ENCODE measurements around the gene TMEM255B.

The TMEM255B gene

DNA sequence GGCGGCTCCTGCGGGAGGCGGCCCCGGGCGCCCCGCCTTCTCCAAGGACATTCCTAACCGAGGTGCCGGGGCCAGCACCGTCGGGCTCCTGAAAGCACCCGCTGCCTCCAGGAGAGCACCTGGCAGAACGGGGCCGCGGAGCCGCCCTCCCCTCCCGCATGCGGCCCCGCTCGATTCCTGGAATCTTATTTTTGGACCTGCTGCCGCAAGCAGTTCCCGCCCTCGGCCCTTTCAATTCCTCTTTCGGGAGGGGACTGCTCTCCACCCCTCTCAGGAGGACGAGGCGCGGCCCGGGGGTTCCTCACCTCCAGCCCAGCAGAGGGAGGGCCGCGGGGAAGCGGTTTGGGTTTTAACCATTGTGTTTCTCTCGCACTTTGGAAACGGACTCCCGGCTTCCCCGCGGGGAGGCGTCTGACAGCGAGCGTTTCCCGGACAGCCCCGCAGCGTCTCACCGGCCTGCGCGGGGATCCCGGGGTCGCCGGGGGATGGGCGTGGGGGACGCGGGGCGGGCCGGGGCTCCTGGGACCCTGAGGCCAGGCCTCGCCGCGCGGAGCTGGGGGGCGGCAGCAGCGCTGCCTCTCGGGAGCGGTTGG, 104.0 kb downstream of the TMEM255B start:
- H3K4me3 ChIP-seq: peak overlapping the region; percentile 58 to 84 (median 68)

DNA sequence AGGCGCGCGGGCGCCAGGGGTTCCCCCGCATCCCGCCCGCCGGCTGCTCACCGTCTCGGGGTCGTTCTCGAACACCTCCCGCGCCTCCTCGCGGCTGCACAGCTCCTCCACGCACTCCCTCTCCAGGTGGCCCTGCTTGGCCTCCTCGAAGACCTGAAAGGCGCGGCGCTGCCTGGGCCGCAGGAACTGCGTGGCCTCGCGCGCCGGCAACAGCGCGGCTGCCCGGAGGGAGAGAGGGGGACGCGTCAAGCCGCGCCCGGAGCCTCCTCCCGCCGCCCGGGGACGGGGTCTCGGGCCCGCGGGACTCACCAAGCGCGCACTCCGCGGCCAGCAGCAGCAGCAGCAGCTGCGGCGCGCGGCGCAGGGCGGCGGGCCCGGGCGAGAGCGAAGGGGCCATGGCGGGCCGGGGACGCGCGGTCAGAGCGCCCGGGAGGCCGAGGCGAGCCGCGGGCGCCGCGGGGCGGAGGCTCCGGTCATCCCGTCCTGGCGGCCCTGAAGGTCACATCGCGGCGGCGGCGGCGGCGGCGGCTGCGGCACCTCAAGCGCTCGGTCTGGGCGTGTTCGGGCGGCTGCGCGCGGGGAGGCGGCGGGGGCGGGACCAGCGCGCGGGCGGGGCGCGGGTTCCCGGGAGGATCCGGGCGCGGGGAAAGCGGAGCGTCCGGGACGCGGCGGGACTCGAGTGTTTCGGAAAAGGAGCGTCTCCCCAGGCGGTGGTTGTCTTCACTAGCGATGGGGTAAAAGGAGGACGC, 104.7 kb downstream of the TMEM255B start, which contains the start of gene GAS6:
TSS of gene GAS6 (minus strand) at position 553 of the 749 bp plus-strand sequence. CDS start at position 397, 156 bp downstream.
- H3K9me3 ChIP-seq (replicated peaks in 1 of 11): peaks cover 9 to 24% (median 11%) of the 10 kb centered on the region in 11 experiments; a peak in 21 of 22 replicates
- peak within 1 kb of the TSS; percentile 98 to 100 (median 98) for H3K4me2 ChIP-seq
- peaks cover 22 to 41% (median 38%) of the 10 kb centered on the region in 10 experiments; a peak in 19 of 20 replicates for H3K4me1 ChIP-seq
- H3K4me3 ChIP-seq: peak within 1 kb of the TSS; percentile 58 to 84 (median 68)
- peaks cover 23 to 73% (median 63%) of the 10 kb centered on the region in 11 experiments for H3K27me3 ChIP-seq
- TF ChIP-seq Cebpa-rat (IDR thresholded peaks at IDR 0.05): no peak
- peaks cover 0 to 44% (median 22%) of the 10 kb centered on the region in 11 experiments; a peak in 15 of 22 replicates for H4K20me1 ChIP-seq
- H3K27ac ChIP-seq: peak within 1 kb of the TSS in 7 of 11 experiments; percentile 26 to 80 (median 63); a peak in 12 of 22 replicates
- peak within 1 kb of the TSS; percentile 24 to 83 (median 72) for H3K9ac ChIP-seq
- peaks cover 0 to 7% (median 0%) of the 10 kb centered on the region in 11 experiments; a peak in 1 of 22 replicates for H3K36me3 ChIP-seq

More for the DNA sequence above, 104.0 kb downstream of the TMEM255B start:
- Histone ChIP-seq H4K20me1 (peaks cover 0 to 46% (median 23%) of the 10 kb centered on the region in 11 experiments; a peak in 16 of 22 replicates), H3K36me3 (peaks cover 0 to 7% (median 0%) of the 10 kb centered on the region in 11 experiments; a peak in 1 of 22 replicates), H3K9ac (peak overlapping the region; percentile 24 to 83 (median 72)), H3K4me1 (peaks cover 22 to 41% (median 38%) of the 10 kb centered on the region in 10 experiments; a peak in 19 of 20 replicates), H3K4me2 (peak overlapping the region; percentile 98 to 100 (median 98)), H3K27me3 (peaks cover 23 to 67% (median 63%) of the 10 kb centered on the region in 11 experiments), H3K9me3 (replicated peaks in 1 of 11) (peaks cover 4 to 20% (median 7%) of the 10 kb centered on the region in 11 experiments; a peak in 21 of 22 replicates), H3K27ac (peak overlapping the region in 7 of 11 experiments; percentile 26 to 80 (median 63); a peak in 11 of 22 replicates)
- no peak for TF ChIP-seq Cebpa-rat (IDR thresholded peaks at IDR 0.05)

DNA sequence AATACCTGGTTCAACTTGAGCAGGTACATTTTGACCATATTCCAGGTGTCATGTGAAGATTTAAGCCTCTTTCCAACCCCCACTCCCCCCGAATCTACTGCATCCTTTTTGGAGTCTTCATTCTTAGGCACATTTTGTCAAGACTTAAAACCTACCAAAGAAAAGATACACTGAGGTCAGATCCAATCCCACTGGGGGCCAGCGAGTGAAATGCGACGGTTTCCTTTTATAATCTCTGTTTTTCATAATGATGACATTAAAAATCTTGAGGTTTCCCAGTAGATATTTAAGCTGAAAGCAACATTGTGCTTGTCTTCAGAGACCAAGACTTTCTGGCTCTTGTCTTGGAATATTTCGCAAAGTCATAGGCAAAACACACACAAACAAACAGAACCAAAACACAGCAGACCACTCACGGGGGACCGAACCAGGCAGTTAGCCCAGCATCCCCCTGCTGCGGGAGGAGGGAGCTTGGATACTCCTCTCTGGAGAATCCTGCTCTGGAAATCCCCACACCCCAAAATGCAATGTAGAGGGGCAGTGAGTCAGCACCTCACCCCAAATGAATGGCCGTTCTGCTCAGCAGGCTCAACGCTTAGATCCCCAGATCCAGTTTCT, 105.4 kb downstream of the TMEM255B start:
- peaks cover 0 to 7% (median 0%) of the 10 kb centered on the region in 11 experiments; a peak in 1 of 22 replicates for H3K36me3 ChIP-seq
- peak overlapping the region in 3 of 11 experiments; percentile 74 to 80 (median 75); a peak in 3 of 22 replicates for H3K27ac ChIP-seq
- peaks cover 0 to 44% (median 22%) of the 10 kb centered on the region in 11 experiments; a peak in 15 of 22 replicates for H4K20me1 ChIP-seq
- peak overlapping the region; percentile 58 to 84 (median 68); a peak in 19 of 20 replicates for H3K4me3 ChIP-seq
- H3K4me1 ChIP-seq: peaks cover 22 to 41% (median 39%) of the 10 kb centered on the region in 10 experiments; a peak in 19 of 20 replicates
- peak overlapping the region; percentile 98 to 100 (median 98) for H3K4me2 ChIP-seq
- peak overlapping the region in 9 of 11 experiments; percentile 24 to 83 (median 72); a peak in 9 of 22 replicates for H3K9ac ChIP-seq
- no peak for TF ChIP-seq Cebpa-rat (IDR thresholded peaks at IDR 0.05)
- H3K27me3 ChIP-seq: peaks cover 23 to 74% (median 63%) of the 10 kb centered on the region in 11 experiments
- H3K9me3 ChIP-seq (replicated peaks in 1 of 11): peaks cover 9 to 22% (median 11%) of the 10 kb centered on the region in 11 experiments; a peak in 21 of 22 replicates

DNA sequence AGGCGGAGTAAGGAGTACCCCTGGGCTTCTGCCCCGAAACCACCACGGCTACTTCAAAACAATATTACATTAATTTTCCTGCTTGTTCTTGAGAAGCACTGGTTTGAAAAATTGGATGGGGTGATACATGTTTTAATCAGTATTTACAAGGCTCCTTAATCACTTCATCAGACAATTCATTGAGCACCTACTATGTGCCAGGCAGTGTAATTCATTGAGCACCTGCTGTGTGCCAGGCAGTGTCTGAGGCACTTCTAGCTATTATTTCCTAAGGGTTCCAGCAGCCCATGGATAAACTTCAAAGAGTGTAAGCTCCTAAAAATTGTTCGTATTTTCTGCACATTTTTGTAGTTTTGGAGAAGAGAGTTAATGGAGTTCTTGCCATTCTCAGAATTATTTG, 106.4 kb downstream of the TMEM255B start:
- no peak overlapping the region for H3K4me3 ChIP-seq
- H3K27me3 ChIP-seq: peaks cover 23 to 72% (median 63%) of the 10 kb centered on the region in 11 experiments
- TF ChIP-seq Cebpa-rat (IDR thresholded peaks at IDR 0.05): no peak
- no peak overlapping the region for H3K27ac ChIP-seq
- no peaks in the 10 kb centered on the region for H3K36me3 ChIP-seq
- H3K9ac ChIP-seq: no peak overlapping the region
- peaks cover 0 to 40% (median 18%) of the 10 kb centered on the region in 11 experiments; a peak in 14 of 22 replicates for H4K20me1 ChIP-seq
- peaks cover 9 to 22% (median 11%) of the 10 kb centered on the region in 11 experiments; a peak in 21 of 22 replicates for H3K9me3 ChIP-seq (replicated peaks in 1 of 11)
- H3K4me1 ChIP-seq: peaks cover 22 to 44% (median 39%) of the 10 kb centered on the region in 10 experiments; a peak in 19 of 20 replicates
- 0 out of 22 replicates have a peak overlapping the region, but pooled peaks of 2 of the 11 experiments have one; percentile 98 for H3K4me2 ChIP-seq

Measured in BLaER1 treated with 17β-estradiol and CSF1 and Interleukin-3, amounts not matched to agents 10 nM and 100 nM (cell line).